Activated CD8-positive, alpha-beta memory T cell treated with anti-CD3 and anti-CD28 coated beads, Interleukin-2, amount 50 U/mL, for 24 hours (primary cell): ENCODE data around the gene KIRREL1.

Experiments
- DNase-seq: peaks from one replicate; pipeline ENCODE4 v3.0.0-alpha.2; 2020; ENCODE audit errors: extremely low read depth

Gene KIRREL1

GRCh38 chr1:157975228-157975950 is 18.1 kb upstream of the KIRREL1 start:
- DNase-seq = no peak

GRCh38 chr1:157976888-157977287 is 16.6 kb upstream of the KIRREL1 start:
- DNase-seq = no peak

DNA sequence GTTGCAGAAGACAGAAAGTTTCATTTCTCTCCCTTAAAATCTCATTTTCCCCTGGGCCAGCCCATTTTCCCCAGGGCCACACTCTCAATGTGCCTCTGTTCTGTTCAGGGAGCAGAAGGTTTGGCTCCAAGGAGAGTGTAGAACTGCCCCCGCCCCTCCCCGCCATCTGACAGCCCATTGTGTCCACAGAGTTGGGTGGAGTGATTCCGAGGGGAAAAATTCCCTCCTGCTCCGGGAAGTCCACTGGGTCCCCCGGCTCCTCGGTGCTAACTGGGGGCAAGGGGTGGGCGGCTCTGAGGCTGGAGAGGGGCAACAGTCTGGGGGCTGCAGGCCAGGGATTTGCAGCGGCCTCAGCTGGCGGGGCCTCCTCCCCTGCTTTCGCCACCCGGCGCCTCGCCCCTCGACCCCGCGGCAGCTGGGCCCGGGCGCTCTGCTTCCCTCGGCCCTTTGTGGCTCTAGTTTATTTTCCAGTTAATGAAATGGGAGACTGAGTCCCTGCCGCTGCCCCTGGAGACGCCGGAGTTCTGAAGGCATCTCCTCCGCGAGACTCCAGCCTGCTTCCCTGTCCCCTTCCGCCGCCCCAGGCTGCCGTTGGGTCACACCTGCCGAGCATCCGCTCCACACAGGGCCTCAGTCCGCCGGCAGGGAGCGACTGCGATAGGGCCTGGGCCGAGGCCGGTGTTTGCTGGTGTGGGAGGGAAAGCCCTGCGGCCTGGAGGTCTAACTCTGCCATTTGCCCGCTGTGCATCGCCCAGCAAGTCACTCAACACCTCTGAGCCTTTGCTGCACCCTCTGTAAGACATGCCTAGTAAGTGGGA is 14.7 kb upstream of the KIRREL1 start:
- DNase-seq = no peak

DNA sequence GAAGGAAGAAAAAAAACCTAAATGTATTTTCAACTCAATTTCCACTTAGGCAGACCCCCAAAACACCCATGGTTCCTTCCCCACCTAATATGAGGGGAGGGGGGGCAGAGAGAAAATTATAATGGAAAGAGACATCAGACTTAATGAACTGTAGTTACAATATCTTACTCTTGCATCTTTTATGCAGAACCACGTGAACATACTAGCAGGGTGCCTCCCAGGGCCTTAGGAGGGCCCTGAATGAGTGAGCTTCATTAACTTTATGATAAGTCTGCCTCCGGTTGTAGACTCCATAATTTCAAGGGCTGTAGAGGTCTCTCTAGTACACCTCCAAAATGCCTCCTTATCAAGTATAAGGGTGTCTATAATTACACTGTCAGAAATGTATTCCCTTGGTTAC is 11.3 kb upstream of the KIRREL1 start:
- no peak for DNase-seq

- DNase-seq = no peak
Measured at GRCh38 chr1:157983787-157984186, 9.7 kb upstream of the KIRREL1 start.

DNA sequence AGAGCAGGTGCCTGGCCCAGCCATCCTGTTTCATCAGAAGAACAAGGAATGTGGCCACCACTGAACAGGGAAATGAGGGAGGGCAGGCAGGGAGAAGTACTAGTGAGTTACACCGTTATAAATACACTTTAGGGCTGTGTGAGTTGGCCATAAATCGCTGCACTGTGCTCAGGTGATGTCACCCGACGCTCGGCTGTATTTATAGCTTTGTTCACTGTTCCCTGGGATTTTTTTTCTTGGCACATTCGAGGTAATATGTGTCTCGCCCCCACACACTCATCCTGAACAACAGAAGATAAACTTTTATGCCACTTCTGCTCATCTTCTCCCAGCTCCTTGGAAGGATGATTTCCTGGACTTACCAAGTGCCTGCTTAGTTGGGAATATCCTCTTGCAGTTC is 9.0 kb upstream of the KIRREL1 start:
- DNase-seq = no peak

DNA sequence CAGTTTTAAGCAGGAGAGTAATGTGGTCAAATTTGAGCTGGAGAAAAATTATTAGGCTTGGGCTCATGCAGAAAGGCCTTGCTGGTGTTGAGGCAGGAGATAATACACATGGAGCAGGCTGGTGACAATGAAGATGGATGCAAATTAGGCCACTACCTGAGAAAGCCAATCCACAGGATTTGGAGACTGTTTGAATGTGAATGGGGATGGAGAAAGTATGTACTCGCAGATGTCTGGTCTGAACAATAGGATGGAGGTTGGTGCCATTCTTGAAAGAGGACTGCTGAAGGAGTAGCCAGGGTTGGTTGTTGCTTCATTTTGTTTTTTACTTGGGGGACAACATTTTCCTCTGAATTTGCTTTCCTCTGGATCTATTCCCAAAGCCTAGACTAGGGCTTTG is 8.0 kb upstream of the KIRREL1 start:
- DNase-seq = no peak

DNA sequence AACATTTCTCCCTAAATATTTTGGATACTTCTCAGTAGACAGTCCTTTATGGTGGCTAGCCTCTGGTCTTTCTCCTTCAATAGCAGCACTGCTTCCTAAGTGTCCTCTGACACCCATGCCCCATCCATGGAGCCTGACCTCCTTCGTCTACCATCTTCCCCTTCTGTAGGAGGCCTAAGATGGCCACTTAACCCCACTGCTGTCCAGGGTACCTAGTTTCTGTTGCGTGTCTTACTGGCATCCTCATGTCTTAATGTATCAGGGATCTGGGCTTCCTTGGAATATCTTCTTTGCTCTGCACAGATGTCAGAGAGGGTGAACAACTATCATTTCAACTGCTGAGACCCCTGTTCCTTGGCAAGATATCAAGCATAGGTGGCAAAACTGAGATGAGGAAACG is 5.4 kb upstream of the KIRREL1 start:
- no peak for DNase-seq

DNA sequence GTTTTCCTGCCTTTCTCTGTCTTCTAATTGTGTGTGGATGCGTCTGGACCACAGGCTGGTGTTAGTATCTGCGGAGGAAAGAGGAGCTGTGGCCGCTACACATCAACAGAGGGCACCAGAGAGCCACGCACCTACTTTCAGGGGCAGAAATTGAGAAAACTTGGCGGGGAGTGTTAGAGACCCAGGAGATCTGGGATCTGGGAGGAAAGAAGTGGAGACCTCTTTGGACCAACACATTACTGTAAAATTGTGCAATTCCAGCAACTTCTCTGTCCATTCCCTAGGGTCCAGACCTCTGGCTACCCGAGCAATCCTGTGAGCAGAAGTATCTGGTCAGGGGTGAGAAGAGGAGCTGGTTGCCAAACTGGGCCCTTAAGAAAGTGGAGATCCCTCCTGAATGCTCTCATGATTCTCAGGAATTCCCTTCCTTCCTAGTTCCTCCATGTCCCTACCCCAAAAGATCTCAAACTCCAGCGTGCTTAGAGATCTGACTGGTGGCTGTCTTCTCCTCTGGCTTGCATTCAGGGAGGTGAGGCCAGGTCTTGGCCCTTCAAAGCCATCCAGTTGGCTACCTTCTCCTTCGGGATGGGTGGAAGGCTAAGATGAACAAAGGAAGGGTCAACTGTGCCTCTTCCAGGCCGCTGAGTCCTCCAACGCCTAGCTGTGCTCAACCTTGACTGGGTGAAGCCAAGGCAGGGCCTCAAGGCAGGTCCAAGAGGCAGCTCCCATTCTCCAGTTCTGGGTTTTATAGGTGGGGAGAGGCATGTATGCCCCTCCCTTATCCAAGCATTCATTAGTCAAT is 1.2 kb upstream of the KIRREL1 start:
- DNase-seq = peak; percentile 5

GRCh38 chr1:157992833-157993146 is 655 bp upstream of the KIRREL1 start:
- DNase-seq = no peak

- no peak for DNase-seq
Measured at GRCh38 chr1:157993918-157994605, 617 bp downstream of the KIRREL1 start.

DNA sequence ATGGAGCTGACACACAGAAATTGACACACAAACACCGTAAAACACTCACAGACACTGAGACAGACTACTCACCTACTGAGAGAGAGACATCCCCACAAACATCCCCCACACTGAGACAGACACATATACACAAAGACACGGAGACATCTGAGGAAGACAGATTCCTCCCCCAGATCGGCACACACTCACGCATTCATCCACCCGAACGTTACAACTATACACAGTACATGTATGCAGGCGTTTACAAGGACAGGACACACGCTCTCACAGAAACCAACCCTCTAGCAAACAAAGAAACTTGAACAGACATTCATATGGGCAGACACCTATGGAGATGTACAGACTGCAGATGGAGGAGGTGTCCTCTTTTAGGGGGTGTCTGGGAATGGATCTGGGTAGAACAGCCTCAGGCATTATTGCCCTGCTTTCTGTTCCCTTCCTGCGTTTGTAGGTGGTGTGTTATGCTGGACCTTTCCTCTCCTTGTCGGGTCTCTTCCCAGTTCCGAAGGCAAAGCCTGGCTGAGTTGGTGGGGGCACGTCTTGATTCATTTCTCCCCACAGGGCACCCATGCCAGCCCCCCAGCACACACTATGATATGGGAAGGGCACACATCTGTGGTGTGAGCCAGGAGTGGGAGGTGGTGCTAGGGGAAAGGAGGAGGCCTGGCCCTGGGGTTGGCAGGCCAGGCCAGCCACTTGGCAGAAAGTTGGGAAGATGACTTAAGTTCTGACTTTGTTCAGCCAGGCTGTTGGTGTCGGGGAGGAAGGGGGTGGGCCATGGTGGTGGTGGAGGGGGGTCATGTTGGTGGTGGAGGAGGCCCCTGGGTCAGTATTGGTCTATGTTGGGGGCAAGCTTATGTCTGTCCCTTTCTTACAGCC is 1.5 kb downstream of the KIRREL1 start:
- no peak for DNase-seq

DNA sequence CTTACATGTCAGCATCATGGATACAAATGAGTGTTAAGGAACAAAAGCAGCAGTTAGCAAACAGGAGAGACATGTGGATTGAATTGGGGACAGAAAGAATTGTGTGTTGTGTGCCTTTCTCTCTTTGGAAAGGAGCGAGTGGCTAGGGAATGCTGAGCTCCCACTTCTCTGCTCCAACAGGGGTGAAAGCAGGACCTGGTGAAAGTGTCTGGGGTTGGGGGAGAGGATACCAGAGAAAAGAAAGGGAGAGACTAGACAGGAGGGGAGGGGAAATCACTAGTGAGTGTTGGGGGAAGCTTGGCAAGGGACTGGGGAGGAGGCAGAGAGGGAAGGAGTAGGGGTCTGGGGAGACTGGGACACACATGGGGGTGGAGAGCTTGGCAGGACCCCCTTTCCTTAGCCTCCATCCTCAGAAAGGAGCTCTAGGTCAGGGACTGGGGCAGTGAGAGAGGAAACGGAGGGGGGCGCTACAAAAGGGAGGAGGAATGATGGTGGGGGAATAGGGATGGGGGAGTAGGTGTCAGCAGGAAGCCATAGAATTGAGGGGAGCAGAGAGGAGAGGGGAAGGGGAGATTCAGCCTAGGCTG is 2.2 kb downstream of the KIRREL1 start:
- no peak for DNase-seq

DNA sequence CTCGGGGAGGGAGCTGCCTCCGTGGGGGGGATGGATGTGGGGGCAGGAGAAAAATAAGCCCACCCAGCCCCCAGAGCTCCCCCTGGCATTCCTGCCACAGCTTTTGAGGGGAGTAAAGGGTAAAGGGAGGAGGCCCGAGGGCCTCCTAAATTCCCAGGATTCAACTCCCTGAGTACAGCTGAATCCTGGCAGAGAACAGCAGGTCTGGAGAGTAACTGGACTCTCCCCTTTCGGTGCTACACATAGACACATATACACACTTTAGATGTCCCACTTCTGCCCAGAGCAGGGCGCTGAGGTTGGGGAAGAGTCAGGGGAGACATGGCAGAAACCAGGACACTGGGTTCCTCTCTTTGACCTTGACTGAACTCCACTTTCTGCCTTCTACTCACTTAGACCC is 3.0 kb downstream of the KIRREL1 start:
- no peak for DNase-seq

GRCh38 chr1:158000507-158000906 is 7.1 kb downstream of the KIRREL1 start:
- DNase-seq = no peak

GRCh38 chr1:158002022-158002630 is 8.7 kb downstream of the KIRREL1 start:
- no peak for DNase-seq

DNA sequence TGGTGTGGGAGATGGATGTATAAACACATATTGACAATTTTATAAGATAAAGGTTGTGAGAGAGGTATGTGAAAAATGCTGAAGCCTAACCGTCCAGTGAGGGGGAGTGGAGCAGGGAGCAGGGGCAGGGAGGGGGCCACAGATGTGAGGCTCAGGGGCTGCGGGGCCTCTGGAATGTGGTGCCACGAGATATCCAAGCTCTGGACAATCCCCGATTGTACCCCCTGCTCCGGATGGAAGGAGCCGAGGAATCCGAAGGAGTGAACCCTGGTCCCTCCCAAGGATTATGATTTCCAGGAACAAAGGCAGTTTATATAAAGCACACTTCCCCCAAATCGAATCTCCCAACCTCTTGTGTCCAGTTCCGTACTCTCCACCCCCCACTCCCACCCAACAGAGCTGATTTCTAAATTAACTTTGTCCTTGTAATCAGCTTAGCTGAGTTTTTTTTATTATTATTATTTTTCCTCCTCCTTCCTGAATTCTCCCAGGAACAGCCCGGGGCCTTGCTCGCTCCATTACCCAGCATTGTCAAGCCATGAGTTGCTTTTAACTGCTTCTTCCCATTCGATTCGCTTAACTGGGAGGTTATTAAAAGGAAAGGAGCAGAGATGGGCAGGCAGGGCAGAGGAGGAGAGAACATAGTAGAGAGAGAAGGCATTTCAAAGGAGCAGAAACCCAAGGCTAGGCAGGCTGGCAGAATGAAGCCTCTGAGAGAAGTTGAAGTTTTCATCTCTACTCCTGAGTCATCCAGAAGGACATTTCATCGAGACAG is 9.4 kb downstream of the KIRREL1 start:
- DNase-seq = no peak

GRCh38 chr1:158003406-158003800 is 10.0 kb downstream of the KIRREL1 start:
- no peak for DNase-seq

- no peak for DNase-seq
Measured at GRCh38 chr1:158005224-158005623, 11.8 kb downstream of the KIRREL1 start.
